ENCODE data around the gene ANP32B.

DNA sequence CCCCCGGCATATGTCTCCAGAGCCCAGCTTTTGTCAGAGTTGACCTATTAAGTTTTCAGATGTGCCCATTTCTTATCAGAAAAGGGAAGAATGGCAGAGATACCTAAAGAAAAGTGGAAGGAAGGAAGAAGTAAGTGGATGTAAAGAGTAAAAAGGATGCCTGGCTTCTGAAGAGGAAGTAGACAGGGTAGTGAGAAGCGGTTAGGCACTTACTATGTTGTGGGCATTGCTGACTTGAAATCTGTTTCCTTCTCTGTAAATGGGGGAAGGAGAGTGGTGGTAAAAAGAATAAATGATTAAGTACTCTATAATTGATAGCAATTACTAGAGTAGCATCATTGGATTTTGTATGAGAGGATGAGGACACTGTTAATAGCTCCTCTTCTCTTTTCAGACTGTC is 9.9 kb downstream of the ANP32B start:
- no peak for TF ChIP-seq EZH2 (IDR thresholded peaks at IDR 0.05; ENCODE audit: low read length)
- TF ChIP-seq, protein P1, sequence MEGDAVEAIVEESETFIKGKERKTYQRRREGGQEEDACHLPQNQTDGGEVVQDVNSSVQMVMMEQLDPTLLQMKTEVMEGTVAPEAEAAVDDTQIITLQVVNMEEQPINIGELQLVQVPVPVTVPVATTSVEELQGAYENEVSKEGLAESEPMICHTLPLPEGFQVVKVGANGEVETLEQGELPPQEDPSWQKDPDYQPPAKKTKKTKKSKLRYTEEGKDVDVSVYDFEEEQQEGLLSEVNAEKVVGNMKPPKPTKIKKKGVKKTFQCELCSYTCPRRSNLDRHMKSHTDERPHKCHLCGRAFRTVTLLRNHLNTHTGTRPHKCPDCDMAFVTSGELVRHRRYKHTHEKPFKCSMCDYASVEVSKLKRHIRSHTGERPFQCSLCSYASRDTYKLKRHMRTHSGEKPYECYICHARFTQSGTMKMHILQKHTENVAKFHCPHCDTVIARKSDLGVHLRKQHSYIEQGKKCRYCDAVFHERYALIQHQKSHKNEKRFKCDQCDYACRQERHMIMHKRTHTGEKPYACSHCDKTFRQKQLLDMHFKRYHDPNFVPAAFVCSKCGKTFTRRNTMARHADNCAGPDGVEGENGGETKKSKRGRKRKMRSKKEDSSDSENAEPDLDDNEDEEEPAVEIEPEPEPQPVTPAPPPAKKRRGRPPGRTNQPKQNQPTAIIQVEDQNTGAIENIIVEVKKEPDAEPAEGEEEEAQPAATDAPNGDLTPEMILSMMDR (optimal IDR thresholded peaks at IDR 0.05 in 1 of 3, IDR thresholded peaks at IDR 0.05 in 1 of 3, conservative IDR thresholded peaks at IDR 0.05 in 1 of 3; ENCODE audit: extremely low read depth in 1 of 3, insufficient read depth in 2 of 3, low read length in 3 of 3) = no peak
